ENCODE data around the gene NRG4. TPM values are rescaled to one million over a fixed set of nuclear protein-coding genes. Genes with fewer than 3 reads are reported as not detected.

NRG4 gene
- total and polyA plus RNA-seq, 2 experiments from 2014 or later, result 0.21 to 0.47 TPM

GRCh38 chr15:75923756-75924155 lies 88.5 kb downstream of the NRG4 start (continued):
- TF ChIP-seq, protein P1, sequence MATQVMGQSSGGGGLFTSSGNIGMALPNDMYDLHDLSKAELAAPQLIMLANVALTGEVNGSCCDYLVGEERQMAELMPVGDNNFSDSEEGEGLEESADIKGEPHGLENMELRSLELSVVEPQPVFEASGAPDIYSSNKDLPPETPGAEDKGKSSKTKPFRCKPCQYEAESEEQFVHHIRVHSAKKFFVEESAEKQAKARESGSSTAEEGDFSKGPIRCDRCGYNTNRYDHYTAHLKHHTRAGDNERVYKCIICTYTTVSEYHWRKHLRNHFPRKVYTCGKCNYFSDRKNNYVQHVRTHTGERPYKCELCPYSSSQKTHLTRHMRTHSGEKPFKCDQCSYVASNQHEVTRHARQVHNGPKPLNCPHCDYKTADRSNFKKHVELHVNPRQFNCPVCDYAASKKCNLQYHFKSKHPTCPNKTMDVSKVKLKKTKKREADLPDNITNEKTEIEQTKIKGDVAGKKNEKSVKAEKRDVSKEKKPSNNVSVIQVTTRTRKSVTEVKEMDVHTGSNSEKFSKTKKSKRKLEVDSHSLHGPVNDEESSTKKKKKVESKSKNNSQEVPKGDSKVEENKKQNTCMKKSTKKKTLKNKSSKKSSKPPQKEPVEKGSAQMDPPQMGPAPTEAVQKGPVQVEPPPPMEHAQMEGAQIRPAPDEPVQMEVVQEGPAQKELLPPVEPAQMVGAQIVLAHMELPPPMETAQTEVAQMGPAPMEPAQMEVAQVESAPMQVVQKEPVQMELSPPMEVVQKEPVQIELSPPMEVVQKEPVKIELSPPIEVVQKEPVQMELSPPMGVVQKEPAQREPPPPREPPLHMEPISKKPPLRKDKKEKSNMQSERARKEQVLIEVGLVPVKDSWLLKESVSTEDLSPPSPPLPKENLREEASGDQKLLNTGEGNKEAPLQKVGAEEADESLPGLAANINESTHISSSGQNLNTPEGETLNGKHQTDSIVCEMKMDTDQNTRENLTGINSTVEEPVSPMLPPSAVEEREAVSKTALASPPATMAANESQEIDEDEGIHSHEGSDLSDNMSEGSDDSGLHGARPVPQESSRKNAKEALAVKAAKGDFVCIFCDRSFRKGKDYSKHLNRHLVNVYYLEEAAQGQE (IDR thresholded peaks at IDR 0.05; ENCODE audit: unreplicated experiment), result no peak
- TF ChIP-seq EZH2phosphoT487 (IDR thresholded peaks at IDR 0.05; ENCODE audit: unreplicated experiment), result no peak
- TF ChIP-seq EZH2 (IDR thresholded peaks at IDR 0.05; ENCODE audit: low read depth, unreplicated experiment), result no peak

- peaks cover 10% of the 10 kb centered on the region; the same call in 1 of the 2 replicates for H3K36me3 ChIP-seq (ENCODE audit: insufficient read depth)
- Mint-ChIP-seq H3K9me3 (no peaks in the 10 kb centered on the region), H3K4me1 (peaks cover 23% of the 10 kb centered on the region), H3K27me3 (ENCODE audit: insufficient read depth, low read depth, poor library complexity) (no peaks in the 10 kb centered on the region), H3K4me3 (no peak overlapping the region), H3K36me3 (ENCODE audit: low read depth) (peaks cover 46% of the 10 kb centered on the region), H3K27ac (no peak overlapping the region)
- H3K4me2 ChIP-seq, result no peak overlapping the region
- H3K27me3 ChIP-seq (ENCODE audit: insufficient read depth), result no peaks in the 10 kb centered on the region
- no peaks in the 10 kb centered on the region for H3K9me2 ChIP-seq (ENCODE audit: insufficient read depth)
- H2AFZ ChIP-seq, result no peak overlapping the region
- DNase-seq (ENCODE audit: low spot score) (peak; percentile 78), ATAC-seq (peak; percentile 90)
- H3K4me1 ChIP-seq (ENCODE audit: insufficient read depth), result peaks cover 21% of the 10 kb centered on the region
- peaks cover 36% of the 10 kb centered on the region for H4K20me1 ChIP-seq (replicated peaks; ENCODE audit: insufficient read depth)
- peaks cover 73% of the 10 kb centered on the region for H3K79me2 ChIP-seq (replicated peaks; ENCODE audit: insufficient read depth)
- no peak overlapping the region for H3K4me3 ChIP-seq
- H3K27ac ChIP-seq (ENCODE audit: low read depth), result no peak overlapping the region
- no peaks in the 10 kb centered on the region; the same call in 1 of the 2 replicates for H3F3A ChIP-seq (replicated peaks; ENCODE audit: low read depth)
- TF ChIP-seq ZNF331 (CRISPR knock-in tag; IDR thresholded peaks at IDR 0.05; ENCODE audit: low read depth) (no peak), CTCF (conservative IDR thresholded peaks at IDR 0.05; ENCODE audit: low read depth in 2 of 2) (peak; percentile 79 to 80), JUNB (IDR thresholded peaks at IDR 0.05; ENCODE audit: unreplicated experiment) (no peak), EZH2 (IDR thresholded peaks at IDR 0.05; ENCODE audit: low read depth, unreplicated experiment) (no peak)
- TF ChIP-seq, protein P2, sequence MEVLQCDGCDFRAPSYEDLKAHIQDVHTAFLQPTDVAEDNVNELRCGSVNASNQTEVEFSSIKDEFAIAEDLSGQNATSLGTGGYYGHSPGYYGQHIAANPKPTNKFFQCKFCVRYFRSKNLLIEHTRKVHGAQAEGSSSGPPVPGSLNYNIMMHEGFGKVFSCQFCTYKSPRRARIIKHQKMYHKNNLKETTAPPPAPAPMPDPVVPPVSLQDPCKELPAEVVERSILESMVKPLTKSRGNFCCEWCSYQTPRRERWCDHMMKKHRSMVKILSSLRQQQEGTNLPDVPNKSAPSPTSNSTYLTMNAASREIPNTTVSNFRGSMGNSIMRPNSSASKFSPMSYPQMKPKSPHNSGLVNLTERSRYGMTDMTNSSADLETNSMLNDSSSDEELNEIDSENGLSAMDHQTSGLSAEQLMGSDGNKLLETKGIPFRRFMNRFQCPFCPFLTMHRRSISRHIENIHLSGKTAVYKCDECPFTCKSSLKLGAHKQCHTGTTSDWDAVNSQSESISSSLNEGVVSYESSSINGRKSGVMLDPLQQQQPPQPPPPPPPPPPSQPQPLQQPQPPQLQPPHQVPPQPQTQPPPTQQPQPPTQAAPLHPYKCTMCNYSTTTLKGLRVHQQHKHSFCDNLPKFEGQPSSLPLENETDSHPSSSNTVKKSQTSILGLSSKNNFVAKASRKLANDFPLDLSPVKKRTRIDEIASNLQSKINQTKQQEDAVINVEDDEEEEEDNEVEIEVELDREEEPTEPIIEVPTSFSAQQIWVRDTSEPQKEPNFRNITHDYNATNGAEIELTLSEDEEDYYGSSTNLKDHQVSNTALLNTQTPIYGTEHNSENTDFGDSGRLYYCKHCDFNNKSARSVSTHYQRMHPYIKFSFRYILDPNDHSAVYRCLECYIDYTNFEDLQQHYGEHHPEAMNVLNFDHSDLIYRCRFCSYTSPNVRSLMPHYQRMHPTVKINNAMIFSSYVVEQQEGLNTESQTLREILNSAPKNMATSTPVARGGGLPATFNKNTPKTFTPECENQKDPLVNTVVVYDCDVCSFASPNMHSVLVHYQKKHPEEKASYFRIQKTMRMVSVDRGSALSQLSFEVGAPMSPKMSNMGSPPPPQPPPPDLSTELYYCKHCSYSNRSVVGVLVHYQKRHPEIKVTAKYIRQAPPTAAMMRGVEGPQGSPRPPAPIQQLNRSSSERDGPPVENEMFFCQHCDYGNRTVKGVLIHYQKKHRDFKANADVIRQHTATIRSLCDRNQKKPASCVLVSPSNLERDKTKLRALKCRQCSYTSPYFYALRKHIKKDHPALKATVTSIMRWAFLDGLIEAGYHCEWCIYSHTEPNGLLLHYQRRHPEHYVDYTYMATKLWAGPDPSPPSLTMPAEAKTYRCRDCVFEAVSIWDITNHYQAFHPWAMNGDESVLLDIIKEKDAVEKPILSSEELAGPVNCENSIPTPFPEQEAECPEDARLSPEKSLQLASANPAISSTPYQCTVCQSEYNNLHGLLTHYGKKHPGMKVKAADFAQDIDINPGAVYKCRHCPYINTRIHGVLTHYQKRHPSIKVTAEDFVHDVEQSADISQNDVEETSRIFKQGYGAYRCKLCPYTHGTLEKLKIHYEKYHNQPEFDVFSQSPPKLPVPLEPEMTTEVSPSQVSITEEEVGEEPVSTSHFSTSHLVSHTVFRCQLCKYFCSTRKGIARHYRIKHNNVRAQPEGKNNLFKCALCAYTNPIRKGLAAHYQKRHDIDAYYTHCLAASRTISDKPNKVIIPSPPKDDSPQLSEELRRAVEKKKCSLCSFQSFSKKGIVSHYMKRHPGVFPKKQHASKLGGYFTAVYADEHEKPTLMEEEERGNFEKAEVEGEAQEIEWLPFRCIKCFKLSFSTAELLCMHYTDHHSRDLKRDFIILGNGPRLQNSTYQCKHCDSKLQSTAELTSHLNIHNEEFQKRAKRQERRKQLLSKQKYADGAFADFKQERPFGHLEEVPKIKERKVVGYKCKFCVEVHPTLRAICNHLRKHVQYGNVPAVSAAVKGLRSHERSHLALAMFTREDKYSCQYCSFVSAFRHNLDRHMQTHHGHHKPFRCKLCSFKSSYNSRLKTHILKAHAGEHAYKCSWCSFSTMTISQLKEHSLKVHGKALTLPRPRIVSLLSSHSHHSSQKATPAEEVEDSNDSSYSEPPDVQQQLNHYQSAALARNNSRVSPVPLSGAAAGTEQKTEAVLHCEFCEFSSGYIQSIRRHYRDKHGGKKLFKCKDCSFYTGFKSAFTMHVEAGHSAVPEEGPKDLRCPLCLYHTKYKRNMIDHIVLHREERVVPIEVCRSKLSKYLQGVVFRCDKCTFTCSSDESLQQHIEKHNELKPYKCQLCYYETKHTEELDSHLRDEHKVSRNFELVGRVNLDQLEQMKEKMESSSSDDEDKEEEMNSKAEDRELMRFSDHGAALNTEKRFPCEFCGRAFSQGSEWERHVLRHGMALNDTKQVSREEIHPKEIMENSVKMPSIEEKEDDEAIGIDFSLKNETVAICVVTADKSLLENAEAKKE (CRISPR knock-in tag; IDR thresholded peaks at IDR 0.05), result no peak
Measured at GRCh38 chr15:75921732-75922703, 90.2 kb downstream of the NRG4 start.

Measured in GM23338 (cell line).